ENCODE results near the gene LOXHD1. TPM values are rescaled to one million over a fixed set of nuclear protein-coding genes. Genes with fewer than 3 reads are reported as not detected.

LOXHD1 gene
- total RNA-seq, 1 donor from 2014 or later, result 0.23 TPM

DNA sequence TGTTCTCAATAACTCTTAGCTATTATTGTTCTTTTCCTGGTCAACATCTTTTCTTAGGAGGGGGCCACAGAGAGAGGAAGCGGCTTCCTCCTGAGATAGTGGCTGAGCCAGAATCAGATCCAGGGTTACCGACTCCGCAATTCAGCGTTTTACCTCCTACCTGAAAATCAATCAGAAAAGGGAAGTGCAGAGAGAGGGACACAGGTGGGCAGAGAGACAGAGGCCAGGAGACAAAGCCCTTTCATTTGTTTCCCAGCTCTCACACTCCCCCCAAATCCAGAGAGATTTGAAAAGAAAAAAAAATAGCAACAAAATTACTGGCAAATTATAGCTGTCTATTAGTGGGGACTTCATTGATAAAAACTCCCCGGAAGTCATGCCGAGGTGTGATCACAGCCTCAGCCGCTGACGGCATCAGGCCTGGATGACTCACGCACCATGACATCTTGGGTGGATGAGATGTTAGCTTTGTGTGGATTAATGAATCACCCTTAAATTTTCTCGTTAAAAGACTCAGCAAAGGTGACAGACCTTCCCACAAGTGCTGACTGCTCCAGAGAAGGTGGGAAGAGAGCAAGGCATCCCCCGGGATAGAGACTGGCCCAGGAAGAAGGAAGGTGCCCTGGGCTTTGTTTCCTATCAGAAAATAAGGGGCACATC is 120.7 kb downstream of the LOXHD1 start:
- no peak overlapping the region for H3K27ac Mint-ChIP-seq (ENCODE audit: unreplicated experiment)
- no peaks in the 10 kb centered on the region for H3K9me3 Mint-ChIP-seq (ENCODE audit: unreplicated experiment)
- DNase-seq (ENCODE audit: low spot score), result no peak
- TF ChIP-seq, protein P1, sequence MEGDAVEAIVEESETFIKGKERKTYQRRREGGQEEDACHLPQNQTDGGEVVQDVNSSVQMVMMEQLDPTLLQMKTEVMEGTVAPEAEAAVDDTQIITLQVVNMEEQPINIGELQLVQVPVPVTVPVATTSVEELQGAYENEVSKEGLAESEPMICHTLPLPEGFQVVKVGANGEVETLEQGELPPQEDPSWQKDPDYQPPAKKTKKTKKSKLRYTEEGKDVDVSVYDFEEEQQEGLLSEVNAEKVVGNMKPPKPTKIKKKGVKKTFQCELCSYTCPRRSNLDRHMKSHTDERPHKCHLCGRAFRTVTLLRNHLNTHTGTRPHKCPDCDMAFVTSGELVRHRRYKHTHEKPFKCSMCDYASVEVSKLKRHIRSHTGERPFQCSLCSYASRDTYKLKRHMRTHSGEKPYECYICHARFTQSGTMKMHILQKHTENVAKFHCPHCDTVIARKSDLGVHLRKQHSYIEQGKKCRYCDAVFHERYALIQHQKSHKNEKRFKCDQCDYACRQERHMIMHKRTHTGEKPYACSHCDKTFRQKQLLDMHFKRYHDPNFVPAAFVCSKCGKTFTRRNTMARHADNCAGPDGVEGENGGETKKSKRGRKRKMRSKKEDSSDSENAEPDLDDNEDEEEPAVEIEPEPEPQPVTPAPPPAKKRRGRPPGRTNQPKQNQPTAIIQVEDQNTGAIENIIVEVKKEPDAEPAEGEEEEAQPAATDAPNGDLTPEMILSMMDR (IDR thresholded peaks at IDR 0.05; ENCODE audit: unreplicated experiment), result no peak
- peaks cover 4% of the 10 kb centered on the region for H3K36me3 Mint-ChIP-seq (ENCODE audit: low read depth, unreplicated experiment)
- H3K4me1 Mint-ChIP-seq (ENCODE audit: unreplicated experiment), result peaks cover 3% of the 10 kb centered on the region
- H3K4me3 Mint-ChIP-seq (ENCODE audit: unreplicated experiment), result no peak overlapping the region
- H3K27me3 Mint-ChIP-seq (ENCODE audit: unreplicated experiment), result peaks cover 5% of the 10 kb centered on the region

DNA sequence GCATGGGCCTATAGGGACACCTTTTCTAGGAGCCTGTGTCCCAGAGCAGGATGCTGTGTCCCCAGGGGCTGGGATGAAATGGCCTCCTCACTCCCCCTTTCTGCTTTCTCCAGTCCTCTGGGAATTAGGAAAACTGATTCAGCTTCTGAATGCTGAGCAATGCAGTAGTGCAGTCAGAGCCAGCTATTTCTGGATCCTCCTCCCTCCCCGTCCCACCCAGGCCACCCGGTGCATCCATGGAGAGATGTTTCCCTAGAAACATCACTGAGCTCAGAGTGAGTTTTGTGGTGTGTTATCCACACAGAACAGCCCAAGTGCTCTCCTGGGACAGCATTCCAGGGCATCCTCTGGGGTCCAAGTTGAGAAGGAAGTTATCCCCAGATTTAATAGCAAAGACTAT is 125.5 kb downstream of the LOXHD1 start:
- peaks cover 3% of the 10 kb centered on the region for H3K4me1 Mint-ChIP-seq (ENCODE audit: unreplicated experiment)
- H3K4me3 Mint-ChIP-seq (ENCODE audit: unreplicated experiment), result no peak overlapping the region
- DNase-seq (ENCODE audit: low spot score), result no peak
- H3K9me3 Mint-ChIP-seq (ENCODE audit: unreplicated experiment), result no peaks in the 10 kb centered on the region
- no peak overlapping the region for H3K27ac Mint-ChIP-seq (ENCODE audit: unreplicated experiment)
- H3K27me3 Mint-ChIP-seq (ENCODE audit: unreplicated experiment), result peaks cover 2% of the 10 kb centered on the region
- TF ChIP-seq, protein P1 (IDR thresholded peaks at IDR 0.05; ENCODE audit: unreplicated experiment), result no peak
- peaks cover 4% of the 10 kb centered on the region for H3K36me3 Mint-ChIP-seq (ENCODE audit: low read depth, unreplicated experiment)

DNA sequence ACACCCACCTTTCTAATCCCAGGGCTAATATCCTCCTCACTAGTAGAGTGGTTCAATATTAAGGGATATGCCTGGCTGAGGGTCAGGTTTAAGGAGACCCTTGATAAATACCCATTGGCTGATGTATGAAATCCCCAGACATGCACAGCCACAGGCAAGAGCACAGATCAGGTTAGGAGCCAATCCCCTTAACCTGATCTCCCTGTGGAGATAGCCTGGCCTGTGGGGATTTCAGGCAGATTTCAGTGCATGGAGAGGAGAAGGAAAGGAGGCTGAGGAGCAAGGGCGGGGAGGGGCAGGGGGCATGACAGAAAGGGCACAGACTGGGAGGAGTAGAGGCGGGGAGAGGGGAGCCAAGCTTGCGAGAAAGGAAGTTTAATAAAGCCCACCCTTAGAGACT is 129.0 kb downstream of the LOXHD1 start:
- Mint-ChIP-seq H3K9me3 (ENCODE audit: unreplicated experiment) (no peaks in the 10 kb centered on the region), H3K4me1 (ENCODE audit: unreplicated experiment) (no peaks in the 10 kb centered on the region), H3K27ac (ENCODE audit: unreplicated experiment) (no peak overlapping the region), H3K27me3 (ENCODE audit: unreplicated experiment) (no peaks in the 10 kb centered on the region), H3K36me3 (ENCODE audit: low read depth, unreplicated experiment) (no peaks in the 10 kb centered on the region), H3K4me3 (ENCODE audit: unreplicated experiment) (no peak overlapping the region)
- TF ChIP-seq, protein P1 (IDR thresholded peaks at IDR 0.05; ENCODE audit: unreplicated experiment), result no peak
- DNase-seq (ENCODE audit: low spot score), result no peak

DNA sequence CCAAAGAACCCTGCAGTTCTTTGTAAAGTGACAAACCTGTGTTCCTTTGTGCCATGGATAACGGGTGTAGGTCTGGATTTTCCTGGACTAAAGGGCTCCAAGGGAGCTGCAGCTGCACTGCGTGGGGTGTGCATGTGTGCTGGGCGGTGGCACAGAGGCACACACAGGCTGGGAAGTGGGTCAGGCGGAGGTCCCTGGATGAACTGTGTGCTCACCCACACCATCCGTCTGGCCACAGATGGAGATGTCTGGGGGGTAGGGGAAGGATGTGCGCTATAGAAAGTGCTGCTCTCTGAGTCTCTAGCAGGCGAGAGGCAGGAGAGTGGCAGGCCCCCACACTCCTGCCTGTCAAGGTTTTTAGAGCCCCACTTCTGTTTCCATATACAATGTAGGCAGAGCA is 137.2 kb downstream of the LOXHD1 start:
- Mint-ChIP-seq H3K4me3 (ENCODE audit: unreplicated experiment) (no peak overlapping the region), H3K9me3 (ENCODE audit: unreplicated experiment) (no peaks in the 10 kb centered on the region), H3K4me1 (ENCODE audit: unreplicated experiment) (no peaks in the 10 kb centered on the region), H3K27me3 (ENCODE audit: unreplicated experiment) (peaks cover 1% of the 10 kb centered on the region), H3K27ac (ENCODE audit: unreplicated experiment) (no peak overlapping the region), H3K36me3 (ENCODE audit: low read depth, unreplicated experiment) (no peaks in the 10 kb centered on the region)
- DNase-seq (ENCODE audit: low spot score), result no peak
- TF ChIP-seq, protein P1 (IDR thresholded peaks at IDR 0.05; ENCODE audit: unreplicated experiment), result no peak

DNA sequence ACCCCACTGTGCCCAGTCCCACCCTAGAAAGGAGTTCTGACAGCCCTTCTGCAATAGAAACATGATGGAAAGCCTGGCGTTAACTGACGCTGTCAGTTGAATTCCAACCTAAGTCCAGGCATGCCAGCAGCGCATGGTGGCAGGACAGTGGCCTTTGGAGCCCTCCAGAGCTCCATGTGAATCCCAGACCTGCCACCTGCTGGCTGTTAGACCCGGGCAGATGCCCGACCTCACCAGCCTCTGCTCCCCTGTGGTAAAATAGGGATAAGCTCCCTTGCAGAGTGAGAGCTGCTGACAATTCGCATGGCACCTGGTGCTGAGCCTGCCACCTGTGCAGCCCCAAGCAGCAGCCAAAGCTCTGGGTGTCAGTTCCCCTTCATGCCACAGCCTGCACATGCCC is 138.6 kb downstream of the LOXHD1 start:
- Mint-ChIP-seq H3K27ac (ENCODE audit: unreplicated experiment) (no peak overlapping the region), H3K9me3 (ENCODE audit: unreplicated experiment) (no peaks in the 10 kb centered on the region), H3K4me3 (ENCODE audit: unreplicated experiment) (no peak overlapping the region)

More for the DNA sequence above, 138.6 kb downstream of the LOXHD1 start:
- no peak for DNase-seq (ENCODE audit: low spot score)
- TF ChIP-seq, protein P1 (IDR thresholded peaks at IDR 0.05; ENCODE audit: unreplicated experiment), result no peak
- no peaks in the 10 kb centered on the region for H3K36me3 Mint-ChIP-seq (ENCODE audit: low read depth, unreplicated experiment)
- H3K27me3 Mint-ChIP-seq (ENCODE audit: unreplicated experiment), result peaks cover 1% of the 10 kb centered on the region
- H3K4me1 Mint-ChIP-seq (ENCODE audit: unreplicated experiment), result no peaks in the 10 kb centered on the region
